OCI-LY3 (cell line): ENCODE measurements around the gene CRYGC.

Experiments used
- H2AFZ ChIP-seq: fragments of 200-600, 300-600 bp; shearing (Covaris generic); 2 replicates; pipeline ENCODE4 v1.6.0; 2014; ENCODE audit warnings: antibody characterized with exemption, low read depth, low read length
- H3K27ac ChIP-seq: fragments of 200-600, 300-600 bp; sonication (generic); 2 replicates; pipeline ENCODE4 v1.5.1; 2014; ENCODE audit warnings: mild to moderate bottlenecking, low read length, moderate library complexity, mixed read lengths
- H3K27me3 ChIP-seq: fragments of 200-600, 300-600 bp; sonication (generic); 2 replicates; pipeline ENCODE4 v1.6.1; 2014; ENCODE audit warnings: low read depth, low read length, mixed read lengths
- H3K36me3 ChIP-seq: fragments of 200-600, 300-600 bp; sonication (generic); replicated peaks from 2 replicates; pipeline ENCODE3; 2014; ENCODE audit warnings: low read depth, low read length, mixed read lengths
- H3K4me1 ChIP-seq: fragments of 300-600, 200-600 bp; sonication (generic); 2 replicates; pipeline ENCODE4 v1.6.1; 2014; ENCODE audit warnings: low read length, mixed read lengths
- H3K4me2 ChIP-seq: fragments of 200-600, 300-600 bp; sonication (generic); 2 replicates; pipeline ENCODE4 v1.6.1; 2014; ENCODE audit warnings: low read length, mixed read lengths
- H3K4me3 ChIP-seq: fragments of 300-600, 200-600 bp; sonication (generic); 2 replicates; pipeline ENCODE4 v1.5.1; 2014; ENCODE audit warnings: antibody characterized with exemption, mild to moderate bottlenecking, low read length, moderate library complexity
- H3K79me2 ChIP-seq: fragments of 300-600, 200-600 bp; shearing (Covaris generic); 2 replicates; pipeline ENCODE4 v1.6.1; 2014; ENCODE audit warnings: mild to moderate bottlenecking, low read length, mixed read lengths
- H3K9ac ChIP-seq: fragments of 300-600, 200-600 bp; shearing (Covaris generic); 2 replicates; pipeline ENCODE4 v1.6.0; 2014; ENCODE audit warnings: mild to moderate bottlenecking, low read length, moderate library complexity
- H3K9me3 ChIP-seq: fragments of 200-600, 300-600 bp; shearing (Covaris generic); 2 replicates; pipeline ENCODE4 v1.6.1; 2014; ENCODE audit warnings: low read length, mixed read lengths; ENCODE audit not compliant: insufficient read depth
- H4K20me1 ChIP-seq: fragments of 200-600, 300-600 bp; sonication (generic); 2 replicates; pipeline ENCODE4 v1.6.1; 2016; ENCODE audit warnings: low read length, mixed read lengths; ENCODE audit not compliant: insufficient read depth
- CTCF ChIP-seq: fragments of 200-600, 300-600 bp; sonication (generic); IDR thresholded peaks from 2 replicates; pipeline ENCODE4 v1.5.1; 2014; ENCODE audit warnings: antibody characterized with exemption, low read length, low read depth
- EZH2phosphoT487 ChIP-seq: fragments of 200-600 bp; shearing (Covaris generic); IDR thresholded peaks from 2 replicates; pipeline ENCODE4 v1.6.1; 2018; ENCODE audit warnings: antibody characterized with exemption, mixed run types, low read depth

The CRYGC gene

GRCh38 chr2:208175069-208175839 is 45.6 kb upstream of the CRYGC start:
- Histone ChIP-seq H3K9ac (no peak overlapping the region), H3K27me3 (peaks cover 1% of the 10 kb centered on the region), H3K9me3 (no peaks in the 10 kb centered on the region), H3K4me3 (no peak overlapping the region), H3K4me2 (peak overlapping the region; percentile 40), H3K4me1 (peaks cover 11% of the 10 kb centered on the region), H4K20me1 (no peaks in the 10 kb centered on the region), H3K27ac (no peak overlapping the region), H2AFZ (peak overlapping the region; percentile 28; the same call in 1 of the 2 replicates), H3K36me3 (no peaks in the 10 kb centered on the region), H3K79me2 (no peaks in the 10 kb centered on the region)
- TF ChIP-seq EZH2phosphoT487 (no peak), CTCF (peak; percentile 86)

DNA sequence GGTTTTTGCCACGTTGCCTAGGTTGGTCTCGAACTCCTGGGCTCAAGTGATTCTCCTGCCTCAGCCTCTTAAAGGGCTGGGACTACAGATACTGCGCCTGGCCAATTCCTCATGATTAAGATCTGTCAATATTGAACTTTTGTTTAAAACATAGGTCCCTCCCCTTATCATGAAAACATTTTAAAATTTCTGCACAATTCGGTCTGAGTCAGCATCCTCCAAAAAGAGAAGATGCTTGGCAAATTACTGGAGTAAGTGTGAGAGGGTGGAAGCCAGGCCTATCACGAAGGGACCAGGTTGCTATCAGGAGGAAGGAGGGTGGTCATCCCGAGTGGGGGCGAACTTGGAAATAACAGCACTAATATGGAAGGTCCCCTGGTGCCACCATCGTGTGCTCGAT is 44.5 kb upstream of the CRYGC start:
- Histone ChIP-seq H3K9me3 (no peaks in the 10 kb centered on the region), H3K27me3 (peaks cover 4% of the 10 kb centered on the region), H3K4me3 (no peak overlapping the region), H3K4me1 (peaks cover 5% of the 10 kb centered on the region), H2AFZ (no peak overlapping the region), H3K9ac (no peak overlapping the region), H3K27ac (no peak overlapping the region), H3K36me3 (no peaks in the 10 kb centered on the region), H4K20me1 (no peaks in the 10 kb centered on the region), H3K4me2 (no peak overlapping the region), H3K79me2 (no peaks in the 10 kb centered on the region)
- TF ChIP-seq EZH2phosphoT487 (no peak), CTCF (no peak)

DNA sequence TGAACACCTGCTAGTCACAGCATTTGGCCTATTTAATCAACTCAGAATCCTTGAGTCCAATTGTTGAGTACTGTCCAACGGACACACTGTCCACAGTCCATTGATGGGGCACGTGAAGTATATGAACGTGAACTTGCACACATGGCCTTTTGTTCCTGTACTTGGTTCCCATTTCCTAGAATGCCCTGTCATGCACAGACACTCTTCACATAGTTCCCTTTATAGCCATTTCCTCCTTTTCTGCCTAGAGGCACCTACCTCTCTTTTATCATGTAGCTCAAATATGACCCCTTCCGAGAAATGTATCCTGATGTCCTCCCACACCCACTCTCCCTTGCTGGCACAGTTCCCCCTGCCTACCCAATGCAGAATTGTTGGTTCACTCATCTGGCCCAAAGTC is 42.5 kb upstream of the CRYGC start:
- no peak overlapping the region for H3K4me2 ChIP-seq
- no peak overlapping the region for H3K9ac ChIP-seq
- H3K36me3 ChIP-seq: no peaks in the 10 kb centered on the region
- H3K4me1 ChIP-seq: peaks cover 4% of the 10 kb centered on the region; the same call in 1 of the 2 replicates
- H4K20me1 ChIP-seq: no peaks in the 10 kb centered on the region
- H3K79me2 ChIP-seq: no peaks in the 10 kb centered on the region
- TF ChIP-seq CTCF (no peak), EZH2phosphoT487 (no peak)
- H3K9me3 ChIP-seq: no peaks in the 10 kb centered on the region
- peaks cover 4% of the 10 kb centered on the region for H3K27me3 ChIP-seq
- H3K4me3 ChIP-seq: no peak overlapping the region
- no peak overlapping the region for H3K27ac ChIP-seq
- H2AFZ ChIP-seq: no peak overlapping the region

DNA sequence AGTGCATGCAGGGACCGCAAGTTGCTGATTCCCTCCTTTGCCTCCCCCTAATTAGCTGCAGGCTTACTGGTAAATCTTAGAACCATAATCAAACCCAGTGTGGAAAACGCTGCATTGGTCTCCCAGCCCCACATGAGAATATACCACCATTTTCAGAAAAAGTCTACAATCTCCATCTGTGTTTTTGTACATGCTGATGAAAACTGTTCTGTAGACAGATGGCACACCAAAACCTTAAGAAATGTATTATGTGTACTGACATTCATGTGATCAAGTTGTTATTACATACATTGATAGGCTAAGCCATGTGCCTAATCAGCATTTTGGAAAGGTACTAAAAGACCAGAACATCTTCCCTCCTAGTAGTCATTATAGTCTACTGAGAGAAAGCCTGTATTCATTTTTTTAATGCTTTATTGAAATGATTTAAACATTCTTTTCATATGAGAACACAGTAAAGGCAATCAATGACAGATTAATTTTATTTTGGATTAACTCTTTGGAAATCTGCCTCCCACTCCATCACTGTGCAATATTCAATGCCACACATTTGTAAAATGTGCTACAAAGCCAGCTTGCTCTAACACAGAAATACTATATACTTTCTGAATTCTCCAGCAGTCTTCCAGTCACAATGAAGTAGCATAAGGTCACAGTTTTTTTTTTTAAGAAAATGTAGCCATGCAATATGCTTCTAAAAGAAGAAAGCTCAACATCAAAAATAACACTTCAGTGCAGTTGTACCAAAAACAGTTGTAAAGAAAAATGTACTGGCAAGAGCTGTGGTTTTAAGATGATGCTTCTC is 35.5 kb upstream of the CRYGC start:
- H3K27ac ChIP-seq: no peak overlapping the region
- H3K4me1 ChIP-seq: no peaks in the 10 kb centered on the region
- H3K9ac ChIP-seq: no peak overlapping the region
- H3K4me3 ChIP-seq: no peak overlapping the region
- no peaks in the 10 kb centered on the region for H3K79me2 ChIP-seq
- no peak overlapping the region for H3K4me2 ChIP-seq
- no peak for TF ChIP-seq EZH2phosphoT487
- TF ChIP-seq CTCF: no peak
- no peaks in the 10 kb centered on the region for H4K20me1 ChIP-seq
- H2AFZ ChIP-seq: no peak overlapping the region
- peaks cover 15% of the 10 kb centered on the region for H3K27me3 ChIP-seq
- H3K36me3 ChIP-seq: no peaks in the 10 kb centered on the region
- no peaks in the 10 kb centered on the region for H3K9me3 ChIP-seq
